SK-MEL-5 (cell line): ENCODE results near the gene ZNF70. TPM values are rescaled to one million over a fixed set of nuclear protein-coding genes. Genes with fewer than 3 reads are reported as not detected.

Source experiments
- DNase-seq: peaks from one replicate; pipeline ENCODE4 v3.0.0-alpha.2; 2016; ENCODE audit warnings: low read depth, low spot score
- in situ Hi-C: cut with HindIII; loops from 2 replicates; pipeline ENCODE4 v1.10.0; 2016; ENCODE audit warnings: low sequenced_read_pairs, high pct_unique_total_duplicates, low pct_unique_long_range_greater_than_20kb
- total RNA-seq: library from RNA; depleted of rRNA; stranded (reverse); fragments of >200 nt; shearing (Covaris generic); gene quantifications from 2 replicates; pipeline ENCODE4 v1.2.3, GENCODE V29; 2014

Gene ZNF70
- total RNA-seq, 1 experiment from 2014 or later, result 5.7 TPM

GRCh38 chr22:23709107-23709506, 41.8 kb downstream of the ZNF70 start:
- no peak for DNase-seq
- in situ Hi-C loops, result no loop called here

- DNase-seq, result no peak
- in situ Hi-C loops, result no loop called here
These were observed 42.6 kb downstream of the ZNF70 start for GRCh38 chr22:23708270-23708669.

- in situ Hi-C loops, result no loop called here
- no peak for DNase-seq
These were observed 45.6 kb downstream of the ZNF70 start for GRCh38 chr22:23705358-23705757.

GRCh38 chr22:23704829-23705228, 46.1 kb downstream of the ZNF70 start:
- in situ Hi-C loops, result no loop called here
- no peak for DNase-seq

GRCh38 chr22:23704062-23704461, 46.9 kb downstream of the ZNF70 start:
- in situ Hi-C loops, result no loop called here
- DNase-seq, result no peak

- no peak for DNase-seq
- in situ Hi-C loops, result no loop called here
These were observed 50.2 kb downstream of the ZNF70 start for GRCh38 chr22:23700706-23701105.

- no peak for DNase-seq
- in situ Hi-C loops, result no loop called here
These were observed 52.2 kb downstream of the ZNF70 start for GRCh38 chr22:23698673-23699235.

- in situ Hi-C loops, result no loop called here
- DNase-seq, result no peak
These were observed 52.8 kb downstream of the ZNF70 start for GRCh38 chr22:23698094-23698493.

- no peak for DNase-seq
- in situ Hi-C loops, result no loop called here
These were observed 53.6 kb downstream of the ZNF70 start for GRCh38 chr22:23697031-23697970.

GRCh38 chr22:23696326-23696851, 54.5 kb downstream of the ZNF70 start:
- no peak for DNase-seq
- in situ Hi-C loops, result no loop called here

- no peak for DNase-seq
These were observed 55.2 kb downstream of the ZNF70 start for GRCh38 chr22:23695571-23696325.

GRCh38 chr22:23695141-23695540, 55.8 kb downstream of the ZNF70 start:
- DNase-seq, result no peak
- in situ Hi-C loops, result no loop called here

More at GRCh38 chr22:23695571-23696325, 55.2 kb downstream of the ZNF70 start:
- in situ Hi-C loops, result no loop called here

GRCh38 chr22:23693979-23694680, 56.8 kb downstream of the ZNF70 start:
- DNase-seq, result no peak
- in situ Hi-C loops, result no loop called here

GRCh38 chr22:23692598-23693291, 58.2 kb downstream of the ZNF70 start:
- no peak for DNase-seq
- in situ Hi-C loops, result no loop called here

GRCh38 chr22:23691748-23692423, 59.0 kb downstream of the ZNF70 start:
- in situ Hi-C loops, result no loop called here
- DNase-seq, result no peak

GRCh38 chr22:23690713-23691112, 60.2 kb downstream of the ZNF70 start, which contains the start of gene RGL4:
TSS of gene RGL4 (plus strand) at chr22:23691013. CDS start at chr22:23692031, 1,018 bp downstream.
- in situ Hi-C loops, result no loop called here
- no peak for DNase-seq
